ENCODE measurements around the gene TFF1.
A peak's percentile ranks its signal among the peaks of the same experiment; 100 is the strongest.

Gene TFF1

DNA sequence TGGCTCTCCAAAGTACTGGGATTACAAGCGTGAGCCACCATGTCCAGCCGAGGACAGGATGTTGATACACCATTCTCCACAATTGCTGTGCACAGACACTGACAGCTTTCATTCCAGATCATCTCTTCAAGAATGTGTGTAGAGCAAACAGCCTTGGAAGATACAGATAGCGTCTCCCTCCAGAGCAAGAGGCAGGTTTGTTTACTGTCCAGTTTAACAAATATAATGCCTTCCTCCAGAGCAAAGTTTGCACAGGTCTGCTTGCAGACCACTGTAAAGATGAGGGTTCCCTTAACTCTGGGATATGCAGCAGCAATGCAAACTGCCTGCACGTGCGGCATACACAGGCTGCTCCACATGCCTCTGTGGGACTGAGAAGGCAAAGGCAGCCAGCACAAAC is 25.0 kb upstream of the TFF1 start:
- no peak overlapping the region for H3K9ac ChIP-seq (ENCODE audit: low read length)
- no peak overlapping the region for H2BK5ac ChIP-seq (ENCODE audit: low read depth, low read length, poor library complexity, severe bottlenecking)
- H3K4me2 ChIP-seq (ENCODE audit: low read length, poor library complexity, severe bottlenecking), result no peak overlapping the region
- H3K23ac ChIP-seq (ENCODE audit: low read length in 2 of 2), result no peak overlapping the region
- no peak overlapping the region for H2AFZ ChIP-seq (ENCODE audit: low read depth, low read length)
- no peak overlapping the region for H3K14ac ChIP-seq (ENCODE audit: low read length in 2 of 2)
- H3K27me3 ChIP-seq (ENCODE audit: control insufficient read depth in 1 of 2, insufficient read depth in 1 of 2, low read length in 2 of 2), result peaks cover 0 to 65% of the 10 kb centered on the region in 2 experiments
- 77% methylated on average over 5 of the region's 5 CpGs for WGBS
- DNase-seq, result no peak
- no peaks in the 10 kb centered on the region for H3K36me3 ChIP-seq (ENCODE audit: control insufficient read depth in 1 of 2, insufficient read depth in 2 of 2, low read depth in 1 of 2, low read length in 2 of 2)
- no peak overlapping the region for H3K18ac ChIP-seq (ENCODE audit: low read depth in 1 of 2, low read length in 2 of 2)
- no peak overlapping the region for H3K4ac ChIP-seq (ENCODE audit: low read depth in 1 of 2, low read length in 2 of 2)
- no peak overlapping the region for H2BK120ac ChIP-seq (ENCODE audit: low read depth, low read length)
- no peak overlapping the region for H3K4me3 ChIP-seq (ENCODE audit: insufficient read depth in 1 of 2, low read depth in 1 of 2, low read length in 2 of 2)
- no peak overlapping the region for H2BK12ac ChIP-seq (ENCODE audit: low read length in 2 of 2)
- no peak overlapping the region for H2BK15ac ChIP-seq (ENCODE audit: low read depth, poor library complexity, severe bottlenecking)
- peak overlapping the region; percentile 61 for H2AK5ac ChIP-seq (ENCODE audit: low read length, severe bottlenecking)
- no peaks in the 10 kb centered on the region for H3K9me3 ChIP-seq (ENCODE audit: control insufficient read depth, low read length)
- no peak overlapping the region for H4K8ac ChIP-seq (ENCODE audit: low read length)
- H3K4me1 ChIP-seq (ENCODE audit: control insufficient read depth, insufficient read depth, low read depth, low read length), result peaks cover 24% of the 10 kb centered on the region
- no peak overlapping the region for H4K91ac ChIP-seq (ENCODE audit: low read length)
- H3K27ac ChIP-seq (ENCODE audit: low read length, poor library complexity, severe bottlenecking), result no peak overlapping the region
- H3K79me1 ChIP-seq (replicated peaks; ENCODE audit: low read length, poor library complexity, severe bottlenecking), result no peaks in the 10 kb centered on the region

DNA sequence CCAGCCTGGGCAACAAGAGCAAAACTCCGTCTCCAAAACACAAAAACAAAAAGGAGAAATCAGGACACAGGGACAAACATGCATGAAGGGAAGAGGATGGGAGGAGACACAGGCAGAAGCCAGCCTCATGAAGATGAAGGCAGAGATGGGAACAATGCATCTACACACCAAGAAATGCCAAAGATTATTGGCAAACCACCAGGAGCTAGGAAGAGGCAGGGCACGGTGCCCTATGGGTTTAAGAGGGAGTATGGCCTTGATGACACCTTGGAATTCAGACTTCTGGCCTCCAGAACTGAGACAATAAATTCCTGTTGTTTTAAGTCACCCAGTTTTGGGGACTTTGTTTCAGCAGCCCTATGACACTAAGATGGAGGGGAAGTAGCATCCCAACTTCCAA is 24.4 kb upstream of the TFF1 start:
- H3K4me2 ChIP-seq (ENCODE audit: low read length, poor library complexity, severe bottlenecking), result no peak overlapping the region
- H4K91ac ChIP-seq (ENCODE audit: low read length), result no peak overlapping the region
- H3K18ac ChIP-seq (ENCODE audit: low read depth in 1 of 2, low read length in 2 of 2), result no peak overlapping the region
- no peak overlapping the region for H2BK15ac ChIP-seq (ENCODE audit: low read depth, poor library complexity, severe bottlenecking)
- H3K4ac ChIP-seq (ENCODE audit: low read depth in 1 of 2, low read length in 2 of 2), result no peak overlapping the region
- no peak overlapping the region for H3K9ac ChIP-seq (ENCODE audit: low read length)
- H2BK120ac ChIP-seq (ENCODE audit: low read depth, low read length), result no peak overlapping the region
- H3K79me1 ChIP-seq (replicated peaks; ENCODE audit: low read length, poor library complexity, severe bottlenecking), result no peaks in the 10 kb centered on the region
- no peak overlapping the region for H3K27ac ChIP-seq (ENCODE audit: low read length, poor library complexity, severe bottlenecking)
- DNase-seq, result no peak
- no peak overlapping the region for H2AK5ac ChIP-seq (ENCODE audit: low read length, severe bottlenecking)
- no peak overlapping the region for H2BK12ac ChIP-seq (ENCODE audit: low read length in 2 of 2)
- peaks cover 25% of the 10 kb centered on the region for H3K4me1 ChIP-seq (ENCODE audit: control insufficient read depth, insufficient read depth, low read depth, low read length)
- H3K9me3 ChIP-seq (ENCODE audit: control insufficient read depth, low read length), result no peaks in the 10 kb centered on the region
- H2AFZ ChIP-seq (ENCODE audit: low read depth, low read length), result no peak overlapping the region
- no peak overlapping the region for H2BK5ac ChIP-seq (ENCODE audit: low read depth, low read length, poor library complexity, severe bottlenecking)
- H3K23ac ChIP-seq (ENCODE audit: low read length in 2 of 2), result no peak overlapping the region
- WGBS, result 67% methylated on average over 1 of the region's 2 CpGs
- H3K36me3 ChIP-seq (ENCODE audit: control insufficient read depth in 1 of 2, insufficient read depth in 2 of 2, low read depth in 1 of 2, low read length in 2 of 2), result no peaks in the 10 kb centered on the region
- H3K4me3 ChIP-seq (ENCODE audit: insufficient read depth in 1 of 2, low read depth in 1 of 2, low read length in 2 of 2), result no peak overlapping the region
- H3K14ac ChIP-seq (ENCODE audit: low read length in 2 of 2), result no peak overlapping the region
- H4K8ac ChIP-seq (ENCODE audit: low read length), result no peak overlapping the region
- peaks cover 0 to 62% of the 10 kb centered on the region in 2 experiments for H3K27me3 ChIP-seq (ENCODE audit: control insufficient read depth in 1 of 2, insufficient read depth in 1 of 2, low read length in 2 of 2)

DNA sequence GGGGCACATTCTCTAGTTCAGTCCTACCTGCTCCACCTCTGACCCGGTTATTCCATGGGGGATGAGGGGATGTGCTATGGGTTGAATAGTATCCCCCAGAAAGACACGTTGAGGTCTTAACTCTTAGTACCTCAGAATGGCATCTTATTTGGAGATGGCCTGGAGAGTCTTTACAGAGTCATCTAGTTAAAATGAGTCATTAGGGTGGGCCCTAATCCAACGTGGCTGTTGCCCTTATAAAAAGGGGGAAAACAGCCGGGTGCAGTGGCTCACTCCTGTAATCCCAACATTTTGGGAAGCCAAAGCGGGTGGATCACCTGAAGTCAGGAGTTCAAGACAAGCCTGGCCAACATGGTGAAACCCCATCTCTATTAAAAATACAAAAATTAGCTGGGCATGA is 23.9 kb upstream of the TFF1 start:
- no peak overlapping the region for H4K8ac ChIP-seq (ENCODE audit: low read length)
- no peak overlapping the region for H2BK120ac ChIP-seq (ENCODE audit: low read depth, low read length)
- H3K9ac ChIP-seq (ENCODE audit: low read length), result no peak overlapping the region
- no peak overlapping the region for H2BK15ac ChIP-seq (ENCODE audit: low read depth, poor library complexity, severe bottlenecking)
- H2AFZ ChIP-seq (ENCODE audit: low read depth, low read length), result no peak overlapping the region
- H3K14ac ChIP-seq (ENCODE audit: low read length in 2 of 2), result no peak overlapping the region
- no peak overlapping the region for H3K4me3 ChIP-seq (ENCODE audit: insufficient read depth in 1 of 2, low read depth in 1 of 2, low read length in 2 of 2)
- H2BK5ac ChIP-seq (ENCODE audit: low read depth, low read length, poor library complexity, severe bottlenecking), result no peak overlapping the region
- no peak overlapping the region for H3K4ac ChIP-seq (ENCODE audit: low read depth in 1 of 2, low read length in 2 of 2)
- H2BK12ac ChIP-seq (ENCODE audit: low read length in 2 of 2), result no peak overlapping the region
- DNase-seq, result no peak
- no peaks in the 10 kb centered on the region for H3K36me3 ChIP-seq (ENCODE audit: control insufficient read depth in 1 of 2, insufficient read depth in 2 of 2, low read depth in 1 of 2, low read length in 2 of 2)
- H3K4me1 ChIP-seq (ENCODE audit: control insufficient read depth, insufficient read depth, low read depth, low read length), result peaks cover 27% of the 10 kb centered on the region
- no peak overlapping the region for H4K91ac ChIP-seq (ENCODE audit: low read length)
- peaks cover 0 to 61% of the 10 kb centered on the region in 2 experiments for H3K27me3 ChIP-seq (ENCODE audit: control insufficient read depth in 1 of 2, insufficient read depth in 1 of 2, low read length in 2 of 2)
- no peak overlapping the region for H3K27ac ChIP-seq (ENCODE audit: low read length, poor library complexity, severe bottlenecking)
- H3K9me3 ChIP-seq (ENCODE audit: control insufficient read depth, low read length), result no peaks in the 10 kb centered on the region
- H3K79me1 ChIP-seq (replicated peaks; ENCODE audit: low read length, poor library complexity, severe bottlenecking), result no peaks in the 10 kb centered on the region
- no peak overlapping the region for H3K4me2 ChIP-seq (ENCODE audit: low read length, poor library complexity, severe bottlenecking)
- no peak overlapping the region for H3K23ac ChIP-seq (ENCODE audit: low read length in 2 of 2)
- no peak overlapping the region for H2AK5ac ChIP-seq (ENCODE audit: low read length, severe bottlenecking)
- WGBS, result 65% methylated on average over 5 of the region's 5 CpGs
- H3K18ac ChIP-seq (ENCODE audit: low read depth in 1 of 2, low read length in 2 of 2), result no peak overlapping the region

DNA sequence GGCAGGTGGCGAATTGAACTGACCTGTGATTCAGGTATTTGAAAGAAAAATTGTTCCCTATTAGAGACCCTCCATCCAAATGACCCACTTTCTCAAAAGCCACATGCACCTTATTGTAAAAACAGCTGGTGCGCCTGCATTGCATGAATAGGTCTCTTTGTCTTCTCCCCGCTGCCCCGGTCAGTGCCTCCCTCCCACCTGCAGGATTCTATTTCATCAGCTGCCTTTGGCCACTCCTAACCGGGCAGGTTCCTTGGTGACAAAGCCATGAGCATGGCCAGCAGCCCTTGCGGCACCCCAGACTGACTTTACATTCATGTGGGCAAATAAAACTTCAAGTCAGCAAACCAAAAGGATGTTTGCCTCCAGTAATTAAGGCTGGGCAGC is 23.1 kb upstream of the TFF1 start:
- Histone ChIP-seq H3K4me3 (ENCODE audit: insufficient read depth in 1 of 2, low read depth in 1 of 2, low read length in 2 of 2) (no peak overlapping the region), H3K27ac (ENCODE audit: low read length, poor library complexity, severe bottlenecking) (no peak overlapping the region), H3K18ac (ENCODE audit: low read depth in 1 of 2, low read length in 2 of 2) (no peak overlapping the region), H2AK5ac (ENCODE audit: low read length, severe bottlenecking) (no peak overlapping the region), H4K8ac (ENCODE audit: low read length) (no peak overlapping the region), H4K91ac (ENCODE audit: low read length) (no peak overlapping the region), H3K4me1 (ENCODE audit: control insufficient read depth, insufficient read depth, low read depth, low read length) (peaks cover 27% of the 10 kb centered on the region), H2BK120ac (ENCODE audit: low read depth, low read length) (no peak overlapping the region), H2AFZ (ENCODE audit: low read depth, low read length) (no peak overlapping the region), H3K23ac (ENCODE audit: low read length in 2 of 2) (no peak overlapping the region), H3K14ac (ENCODE audit: low read length in 2 of 2) (no peak overlapping the region), H3K27me3 (ENCODE audit: control insufficient read depth in 1 of 2, insufficient read depth in 1 of 2, low read length in 2 of 2) (peaks cover 0 to 54% of the 10 kb centered on the region in 2 experiments), H3K9me3 (ENCODE audit: control insufficient read depth, low read length) (no peaks in the 10 kb centered on the region), H3K4ac (ENCODE audit: low read depth in 1 of 2, low read length in 2 of 2) (no peak overlapping the region), H3K36me3 (ENCODE audit: control insufficient read depth in 1 of 2, insufficient read depth in 2 of 2, low read depth in 1 of 2, low read length in 2 of 2) (no peaks in the 10 kb centered on the region), H3K9ac (ENCODE audit: low read length) (no peak overlapping the region), H3K4me2 (ENCODE audit: low read length, poor library complexity, severe bottlenecking) (no peak overlapping the region), H2BK15ac (ENCODE audit: low read depth, poor library complexity, severe bottlenecking) (no peak overlapping the region), H2BK12ac (ENCODE audit: low read length in 2 of 2) (no peak overlapping the region), H3K79me1 (replicated peaks; ENCODE audit: low read length, poor library complexity, severe bottlenecking) (no peaks in the 10 kb centered on the region), H2BK5ac (ENCODE audit: low read depth, low read length, poor library complexity, severe bottlenecking) (no peak overlapping the region)
- WGBS, result 62% methylated on average over 6 of the region's 6 CpGs
- no peak for DNase-seq
